ENCODE results near the gene RAB10.

GRCh38 chr2:26013668-26014067, 20.2 kb upstream of the RAB10 start:
- TF ChIP-seq CTCF (IDR thresholded peaks at IDR 0.05; ENCODE audit: insufficient read depth, low read depth, low read length): no peak
- TF ChIP-seq EZH2 (IDR thresholded peaks at IDR 0.05; ENCODE audit: insufficient read depth, low read length): no peak

Data from astrocyte (in vitro differentiated cells and primary cell).